Left forelimb (tissue), 1 donor: ENCODE data around the gene EOLA2.
"Not testable (repeated sequence)": the region's sequence is repeated elsewhere in the genome, so short reads cannot be mapped to it uniquely, and the experiment has no call there.

ENCODE experiments used
- DNase-seq: peaks from one replicate; pipeline ENCODE4 v3.0.0-alpha.2; 2018; ENCODE audit warnings: low spot score

EOLA2 gene

DNA sequence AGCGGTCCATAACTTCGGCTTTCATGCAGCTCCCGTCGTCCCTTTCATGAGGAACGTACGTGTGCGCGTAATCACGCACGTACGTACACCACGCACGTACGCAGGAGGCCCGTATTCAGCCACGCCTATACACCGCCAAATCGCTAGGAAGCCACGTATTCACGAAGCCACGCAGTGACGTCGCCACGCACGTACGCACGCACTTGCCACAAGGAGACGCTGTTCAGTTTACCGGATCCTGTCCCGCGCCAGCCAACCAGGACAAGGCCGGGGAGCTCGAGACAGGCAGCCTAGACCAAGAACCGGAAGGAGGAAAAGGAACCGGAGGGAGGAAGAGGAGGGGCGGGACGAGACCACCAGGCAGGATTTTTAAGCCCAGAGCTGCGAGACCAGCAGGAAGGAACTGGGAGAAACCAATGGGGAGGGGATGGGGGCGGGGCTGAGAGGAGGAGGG, at the start of gene EOLA2:
Gene EOLA2 (minus strand): TSS at position 65 of the 454 bp plus-strand sequence. CDS start 4,617 bp downstream, outside the sequence.
- no peak for DNase-seq

DNA sequence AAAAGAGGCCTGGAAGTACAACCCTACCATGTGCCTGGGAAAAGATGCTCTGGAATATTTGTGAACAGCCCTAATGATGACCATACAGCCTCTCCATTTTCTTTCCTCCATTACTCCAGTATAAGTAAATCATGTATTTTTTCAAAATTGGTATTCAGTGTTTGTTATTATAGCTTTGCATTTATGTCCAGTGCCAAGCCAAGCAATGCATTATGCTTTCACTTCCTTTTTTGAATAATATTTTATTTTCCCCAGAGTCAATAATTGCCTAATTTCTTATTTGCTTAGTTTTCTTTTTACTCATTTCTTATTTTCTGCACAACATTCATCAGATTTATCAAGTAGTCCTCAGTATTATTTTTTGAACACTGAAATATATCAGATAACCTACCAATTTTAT, 49.3 kb upstream of the EOLA2 start:
- no peak for DNase-seq

DNA sequence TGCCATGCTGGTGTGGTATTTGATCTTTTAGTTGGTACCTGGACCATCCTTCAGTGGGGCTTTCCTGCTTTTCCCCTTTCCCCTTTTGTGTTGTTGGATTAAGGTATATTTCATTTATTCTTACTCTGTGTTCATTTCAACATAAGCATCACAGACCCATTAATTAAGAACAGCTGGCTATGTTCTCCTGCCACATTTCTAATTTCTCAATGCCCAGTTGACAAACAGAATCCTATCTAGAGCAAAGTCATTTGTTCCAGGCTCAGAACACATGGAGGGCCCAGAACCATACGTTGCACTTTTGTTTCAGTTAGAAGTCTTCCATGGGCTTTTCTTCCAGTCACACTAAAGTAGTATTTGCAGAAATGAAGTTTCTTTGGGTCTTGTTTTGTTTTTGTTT, 46.1 kb upstream of the EOLA2 start:
- no peak for DNase-seq

DNA sequence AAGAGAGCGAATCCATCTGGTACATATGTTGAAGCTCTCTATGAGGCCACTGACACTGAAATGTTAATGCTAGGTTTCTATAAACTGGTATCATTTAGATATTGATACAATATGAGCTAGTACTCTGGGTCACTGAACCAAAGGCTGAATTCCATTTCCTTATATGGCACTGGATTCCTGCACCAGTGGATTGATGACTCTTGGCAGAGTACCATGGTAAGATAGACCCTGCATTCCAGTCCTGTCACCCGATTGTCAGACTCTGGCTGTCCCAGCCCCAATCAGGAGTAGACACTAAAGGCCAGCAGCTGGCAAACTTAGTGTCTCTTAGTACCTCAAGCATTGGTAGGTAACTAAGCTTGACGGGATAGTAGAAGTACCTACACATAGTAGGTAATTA, 44.0 kb upstream of the EOLA2 start:
- DNase-seq: no peak

DNA sequence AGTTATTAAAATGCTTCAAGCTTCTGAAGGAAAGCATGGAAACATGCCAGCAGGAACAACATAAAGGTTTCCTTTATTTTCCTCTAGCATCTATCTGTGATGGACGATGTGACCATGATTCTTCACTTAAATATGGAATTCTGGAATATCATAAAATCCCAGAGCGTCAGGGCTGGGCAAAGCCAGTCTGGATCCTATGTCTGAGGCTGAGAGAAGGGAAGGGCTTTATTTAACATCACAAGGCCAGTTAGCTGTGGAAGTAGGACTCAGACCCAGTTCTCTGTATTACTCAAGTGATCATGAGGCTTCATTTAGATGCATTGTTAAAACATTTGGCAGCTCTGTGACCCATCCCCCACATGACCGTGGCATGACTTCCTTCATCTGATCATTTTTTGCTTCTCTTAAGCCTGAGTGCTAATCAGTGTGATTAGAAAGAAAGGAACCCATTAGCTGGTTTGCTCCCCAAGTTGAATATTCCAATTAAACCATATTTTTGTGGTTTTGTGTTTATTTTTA, 40.9 kb upstream of the EOLA2 start:
- no peak for DNase-seq

DNA sequence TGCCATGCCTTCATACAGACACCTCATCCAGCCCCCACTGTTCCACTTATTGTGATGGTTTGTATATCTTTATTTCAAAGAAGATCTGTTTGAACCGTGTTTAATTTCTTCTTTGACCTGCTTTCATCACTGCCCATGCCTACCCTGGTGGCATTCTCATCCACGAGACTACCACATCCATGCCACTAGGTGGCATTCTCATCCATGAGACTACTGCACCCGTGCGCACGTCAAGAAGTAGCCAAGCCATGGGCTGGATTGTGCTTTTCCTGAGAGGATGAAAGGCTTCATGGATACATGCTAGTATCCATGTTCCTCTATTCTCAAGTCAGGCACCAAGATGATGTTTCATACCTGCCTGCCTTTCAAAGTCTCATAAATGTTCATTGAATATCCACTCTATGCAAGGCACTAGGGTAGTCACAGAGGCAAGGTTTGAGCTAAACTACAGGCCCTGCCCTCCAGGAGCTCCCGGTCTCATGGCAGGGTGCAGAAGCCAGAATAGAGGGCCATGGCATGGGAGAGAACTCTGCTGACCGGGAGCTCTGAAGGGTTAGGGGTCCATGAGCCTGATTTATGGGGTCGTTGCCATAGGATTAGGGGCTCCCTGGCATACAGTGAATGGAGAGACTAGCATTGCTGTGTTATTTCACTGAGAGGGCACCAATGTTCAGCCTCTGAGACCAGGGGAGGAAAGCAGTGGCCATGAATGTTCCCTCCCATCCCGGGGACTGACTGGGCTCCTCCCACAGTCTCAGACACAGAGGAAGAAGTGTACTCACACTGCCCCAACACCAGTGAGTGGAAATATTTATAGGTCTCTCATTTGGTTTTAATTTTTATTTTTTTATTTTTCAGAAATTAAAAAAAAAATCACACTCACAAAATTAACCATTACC, 24.8 kb upstream of the EOLA2 start:
- no peak for DNase-seq

DNA sequence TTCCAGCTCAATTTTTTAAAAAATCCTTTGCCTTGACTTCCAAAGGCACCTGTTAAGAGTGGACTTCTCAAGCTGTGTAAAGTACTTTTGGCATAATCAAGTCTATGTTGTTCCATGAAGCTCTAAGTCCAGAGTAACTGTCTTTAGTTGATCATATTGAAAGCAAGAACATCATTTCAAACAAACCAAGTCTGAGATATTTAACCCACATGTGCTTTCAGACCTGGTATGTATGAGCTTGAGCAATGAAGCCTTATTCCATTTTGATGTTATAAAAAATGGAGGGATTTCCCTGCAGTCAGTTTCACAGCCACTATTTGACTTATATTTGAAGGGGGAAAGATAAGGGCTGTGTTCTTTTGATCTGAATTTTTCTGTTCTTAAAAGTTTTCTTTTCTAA, 23.7 kb upstream of the EOLA2 start:
- DNase-seq: no peak

DNA sequence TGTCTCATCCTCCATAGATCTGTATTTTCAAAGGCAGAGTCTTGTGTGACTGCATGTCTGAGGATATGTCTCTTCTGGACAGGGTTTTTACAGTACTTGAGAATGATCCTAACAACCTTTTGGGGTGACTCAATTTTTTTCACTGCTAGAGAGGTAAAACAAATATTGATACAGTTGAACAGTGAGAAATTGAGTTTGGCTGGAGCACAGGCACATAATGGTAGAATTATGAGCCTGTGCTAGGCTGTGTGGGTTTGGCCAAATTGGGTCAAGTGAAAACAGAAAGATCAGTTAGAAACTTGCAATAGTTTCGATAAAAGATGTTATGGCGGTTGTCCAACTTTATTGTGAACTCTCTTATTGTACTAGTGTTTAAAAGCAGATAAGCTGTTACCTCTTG, 23.3 kb upstream of the EOLA2 start:
- no peak for DNase-seq

DNA sequence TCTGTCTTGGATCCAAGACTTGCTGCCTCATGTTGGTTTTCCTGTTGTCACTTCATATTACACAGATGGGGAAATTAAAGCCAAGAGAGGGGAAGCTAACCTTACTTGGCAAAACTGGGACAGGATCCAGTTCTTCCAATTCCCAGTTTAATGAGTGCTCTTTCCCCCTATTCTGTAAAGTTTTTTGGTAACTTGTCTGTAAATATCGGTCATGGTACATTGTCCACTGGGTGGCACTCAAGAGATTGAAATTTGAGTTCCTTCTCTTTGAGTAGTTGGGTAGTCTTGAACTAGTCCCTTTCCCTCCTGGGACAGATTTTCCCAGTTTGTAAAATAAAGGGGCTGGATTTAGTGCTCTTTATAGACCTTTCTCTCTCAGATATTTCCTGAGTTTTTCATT, 12.4 kb upstream of the EOLA2 start:
- DNase-seq: no peak

DNA sequence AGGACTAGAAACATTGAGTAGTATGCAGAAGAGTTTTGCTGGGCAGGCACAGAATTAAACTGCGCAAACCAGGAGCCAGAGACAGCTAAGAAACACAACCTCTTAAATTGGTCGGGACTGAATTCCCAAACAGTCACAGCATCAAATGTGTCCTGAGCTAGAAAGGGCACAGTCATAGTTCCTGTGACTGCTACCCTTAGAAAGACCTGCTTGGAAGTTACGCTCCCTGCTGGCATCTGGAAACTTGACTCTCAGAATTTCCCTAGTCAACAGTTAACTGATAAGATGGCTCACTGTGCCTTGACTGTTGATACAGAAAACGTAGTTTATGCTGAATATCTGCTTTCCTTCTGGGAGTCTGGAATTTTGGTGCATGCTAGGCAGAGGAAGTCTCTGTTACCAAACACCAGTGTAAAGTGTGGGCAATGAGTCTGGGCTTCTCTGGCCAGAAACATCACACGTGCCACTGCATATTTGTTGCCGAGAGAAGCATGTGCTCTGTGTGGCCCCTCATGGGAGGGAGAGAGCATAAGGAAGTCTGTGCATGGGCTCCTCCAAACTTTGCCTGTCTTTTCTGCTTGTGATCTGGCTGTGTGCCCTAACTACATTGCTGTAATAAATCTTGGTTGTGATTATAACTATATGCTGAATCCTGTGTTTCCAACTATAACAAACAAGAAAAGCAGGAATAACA, 11.6 kb upstream of the EOLA2 start:
- no peak for DNase-seq

DNA sequence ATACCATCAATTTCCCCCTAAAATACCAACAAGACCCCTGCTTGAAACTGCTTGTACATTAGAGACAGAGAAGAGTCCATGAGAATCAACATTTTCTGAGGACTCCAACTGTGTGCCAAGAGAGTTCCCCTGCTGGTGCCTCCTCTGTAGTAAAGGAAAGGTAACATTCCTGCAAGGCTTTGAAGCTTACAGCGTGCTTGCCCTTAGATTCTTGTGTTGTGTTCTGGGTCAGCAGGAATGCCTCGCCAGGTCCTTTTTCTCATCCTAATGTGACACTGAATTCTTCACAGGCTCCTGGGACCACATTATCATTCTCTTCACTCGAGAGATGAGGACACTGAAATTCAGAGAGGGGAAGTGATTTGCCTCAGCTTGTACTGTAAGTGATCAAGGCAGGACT, 9.7 kb upstream of the EOLA2 start:
- DNase-seq: no peak

DNA sequence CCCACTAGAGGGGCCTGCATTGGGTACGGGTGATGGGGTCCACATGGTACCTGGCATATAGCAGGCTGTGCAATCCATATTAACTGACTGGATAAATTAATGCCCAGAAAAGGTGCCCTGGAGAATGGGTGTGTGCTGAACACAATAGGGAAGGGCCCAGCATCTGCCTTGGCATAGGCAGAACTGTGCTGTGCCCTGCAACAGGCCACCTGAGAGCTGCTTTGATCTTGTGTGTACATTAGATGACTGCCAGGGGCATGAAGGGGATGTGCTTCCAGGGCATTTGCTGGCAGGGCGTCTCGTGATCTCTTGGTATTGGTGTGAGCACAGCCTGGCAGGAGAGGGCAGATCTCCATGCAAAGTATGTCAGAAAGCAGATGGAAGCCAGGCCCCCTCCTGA, 8.6 kb upstream of the EOLA2 start:
- DNase-seq: not testable (repeated sequence)

DNA sequence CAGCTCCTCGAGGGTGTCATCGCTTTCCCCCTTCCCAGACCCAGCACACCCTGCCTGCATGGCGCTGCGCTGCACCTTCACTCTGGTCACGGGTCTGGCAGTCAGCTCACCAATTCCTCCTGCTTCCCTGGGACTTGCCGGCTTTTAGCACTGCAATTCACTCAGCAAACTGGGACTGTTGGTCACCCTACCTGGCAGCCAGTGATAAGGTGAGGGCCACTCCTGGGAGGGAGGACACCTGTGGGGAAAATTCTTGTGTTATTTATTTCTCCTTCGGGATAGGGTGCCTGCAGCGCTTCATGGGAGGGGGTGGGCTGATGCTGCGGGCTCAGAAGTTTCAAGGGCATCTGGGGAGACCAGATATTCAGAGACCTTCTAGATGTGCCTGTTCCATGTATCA, 7.5 kb upstream of the EOLA2 start:
- DNase-seq: not testable (repeated sequence)

DNA sequence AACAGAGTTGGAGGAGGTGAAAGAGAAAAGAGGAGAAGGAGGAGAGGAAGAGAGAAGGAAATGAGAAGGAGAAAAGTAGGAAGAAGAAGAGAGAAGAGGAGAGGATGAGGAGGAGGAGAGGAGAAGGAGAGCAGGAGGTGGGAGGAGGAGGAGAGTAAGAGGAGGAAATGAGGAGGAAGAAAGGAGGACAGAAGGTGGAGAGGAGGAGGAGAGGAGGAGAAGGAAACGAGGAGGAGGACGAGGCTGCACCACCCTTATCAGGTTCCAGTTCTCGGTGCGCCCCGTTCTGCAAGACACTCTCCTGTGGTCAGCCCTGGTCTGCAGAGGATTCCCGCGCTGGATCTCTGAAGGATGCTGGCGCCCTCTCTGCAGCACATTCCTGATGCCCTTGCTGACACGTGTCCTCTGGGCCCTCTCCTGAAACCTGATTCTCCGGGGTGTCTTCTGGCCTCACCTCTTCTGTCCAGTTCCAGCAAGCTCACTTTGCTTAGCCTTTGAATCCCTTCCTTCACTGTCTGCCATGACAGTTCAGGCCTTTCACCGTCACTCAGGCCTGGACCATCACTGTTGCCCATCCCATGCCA, 6.9 kb upstream of the EOLA2 start:
- DNase-seq: not testable (repeated sequence)

DNA sequence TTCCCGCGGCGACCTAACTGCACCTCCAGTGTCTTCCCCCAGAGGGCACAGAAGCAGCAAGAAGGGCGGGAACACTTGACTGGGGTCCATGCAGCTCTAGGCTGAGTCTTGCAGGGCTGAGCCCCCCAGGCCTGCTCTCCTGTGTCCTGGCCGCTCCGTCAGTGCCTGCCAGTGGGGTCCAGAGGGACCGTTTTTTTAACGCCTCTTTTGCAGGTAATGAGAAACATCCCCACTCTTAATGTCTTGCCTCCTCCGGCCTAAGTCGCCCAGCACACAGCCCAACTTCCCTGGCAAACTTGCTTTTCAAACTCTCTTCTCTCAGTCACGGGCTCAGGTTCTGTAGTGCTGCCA, 2.4 kb upstream of the EOLA2 start:
- not testable (repeated sequence) for DNase-seq

DNA sequence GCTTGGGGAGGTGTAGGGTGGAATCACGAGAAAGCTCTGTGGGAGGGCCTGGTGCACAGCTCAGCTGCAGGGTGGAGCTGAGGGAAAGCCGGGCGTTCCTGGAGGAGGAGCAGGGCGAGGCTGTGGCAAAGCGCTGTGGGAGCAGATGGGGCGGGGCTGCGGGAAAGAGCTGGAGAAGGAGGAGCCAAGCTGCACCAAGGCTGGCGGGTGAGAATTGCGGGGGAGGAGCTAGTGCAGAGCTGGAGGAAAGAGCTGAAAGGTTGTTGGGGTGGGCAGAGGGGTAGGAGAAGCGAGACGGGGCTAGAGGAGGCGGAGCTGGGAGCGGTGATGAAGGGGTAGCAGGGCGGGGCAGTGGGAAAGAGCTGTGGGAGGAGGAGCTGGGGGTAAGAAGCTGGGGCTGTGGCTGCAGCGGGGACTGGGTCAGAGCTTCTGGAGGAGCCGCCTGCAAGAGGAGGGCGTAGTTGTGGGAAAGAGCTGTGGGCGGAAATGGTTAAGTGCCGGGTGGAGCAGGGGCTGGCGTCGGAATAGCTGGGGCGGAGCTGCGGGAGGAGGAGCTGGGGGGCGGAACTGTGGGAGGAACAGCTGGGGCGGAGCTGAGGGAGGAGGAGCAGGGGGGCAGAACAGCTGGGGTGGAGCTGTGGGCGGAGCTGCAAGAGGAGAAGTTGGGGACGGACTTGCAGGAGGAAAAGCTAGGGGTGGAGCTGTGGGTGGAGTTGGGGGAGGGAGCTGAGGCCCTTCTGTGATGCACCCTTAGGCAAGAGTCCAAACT, 1.8 kb upstream of the EOLA2 start:
- peak; percentile 91 for DNase-seq

DNA sequence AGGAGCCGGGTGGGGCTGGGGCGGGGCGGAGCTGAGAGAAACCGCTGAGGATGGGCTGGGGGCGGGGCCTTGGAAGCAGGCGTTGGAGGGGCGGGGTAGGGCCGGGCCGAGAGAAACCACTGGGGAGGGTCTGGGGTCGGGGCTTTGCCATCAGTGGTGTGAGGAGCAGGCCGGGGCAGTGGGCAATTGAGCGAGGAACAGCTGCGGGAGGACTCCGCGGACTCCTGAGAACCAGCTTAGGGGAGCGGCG, 1.3 kb upstream of the EOLA2 start:
- DNase-seq: no peak

DNA sequence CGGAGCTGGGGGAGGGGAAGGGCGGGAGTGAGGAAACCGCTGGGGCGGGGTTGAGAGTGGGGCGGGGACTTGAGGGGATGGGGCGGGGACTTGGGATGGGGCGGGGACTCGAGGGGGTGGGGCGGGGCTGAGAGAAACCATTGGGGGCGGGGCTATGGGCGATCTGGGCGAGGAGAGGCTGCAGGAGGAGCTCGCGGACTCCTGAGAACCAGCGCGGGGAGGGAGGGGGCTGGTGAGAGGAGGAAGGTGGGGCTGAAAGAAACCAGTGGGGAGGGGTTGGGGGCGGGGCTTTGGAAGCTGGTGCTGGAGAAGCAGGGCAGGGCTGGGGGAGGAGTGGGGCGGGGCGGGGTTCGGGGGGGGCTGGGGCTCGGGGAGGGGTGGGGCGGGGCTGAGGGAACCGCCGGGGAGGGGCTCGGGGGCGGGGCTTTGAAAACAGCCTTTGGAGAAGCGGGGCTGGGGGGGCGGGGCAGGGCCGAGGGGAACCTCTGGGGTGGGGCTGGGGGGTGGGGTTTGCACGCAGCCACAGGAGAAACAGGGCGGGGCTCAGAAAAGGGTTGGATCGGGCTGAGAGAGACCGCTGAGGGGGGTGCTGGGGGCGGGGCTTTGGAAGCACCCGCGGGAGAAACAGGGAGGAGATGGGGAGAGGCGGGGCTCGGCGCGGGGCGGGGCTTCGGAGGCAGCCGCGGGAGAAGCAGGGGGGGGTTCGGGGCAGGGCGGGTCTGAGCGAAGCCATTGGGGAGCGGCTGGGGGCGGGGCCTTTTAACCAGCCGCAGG, 777 bp upstream of the EOLA2 start:
- peak; percentile 93 for DNase-seq

DNA sequence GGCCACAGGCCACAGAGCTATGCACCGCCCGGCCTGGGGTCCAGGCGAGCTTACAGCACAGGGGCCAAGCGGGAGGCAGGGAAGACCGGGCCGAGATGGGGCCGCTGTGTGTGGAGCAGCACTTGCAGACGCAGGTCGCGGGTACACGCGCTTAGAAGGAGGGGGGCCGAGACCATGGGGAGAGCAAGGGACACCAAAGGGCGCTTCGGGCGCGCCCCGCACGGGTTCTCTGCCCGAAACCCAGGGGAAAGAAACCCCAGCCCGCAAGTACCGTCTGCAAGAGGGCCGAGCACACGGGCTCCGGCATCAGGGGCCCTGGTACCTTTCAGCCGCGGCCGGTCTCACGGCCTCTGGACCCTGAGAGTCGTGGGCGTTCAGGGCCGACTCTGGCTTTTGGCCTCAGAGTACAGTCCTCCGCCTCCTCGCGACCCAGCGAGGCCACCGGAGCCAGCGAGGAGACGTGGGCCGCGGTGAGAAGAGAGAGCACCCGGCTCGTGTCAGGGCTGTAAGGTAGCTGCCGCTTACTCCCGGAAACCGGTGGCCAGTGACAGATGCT, 342 bp downstream of the EOLA2 start:
- DNase-seq: no peak

DNA sequence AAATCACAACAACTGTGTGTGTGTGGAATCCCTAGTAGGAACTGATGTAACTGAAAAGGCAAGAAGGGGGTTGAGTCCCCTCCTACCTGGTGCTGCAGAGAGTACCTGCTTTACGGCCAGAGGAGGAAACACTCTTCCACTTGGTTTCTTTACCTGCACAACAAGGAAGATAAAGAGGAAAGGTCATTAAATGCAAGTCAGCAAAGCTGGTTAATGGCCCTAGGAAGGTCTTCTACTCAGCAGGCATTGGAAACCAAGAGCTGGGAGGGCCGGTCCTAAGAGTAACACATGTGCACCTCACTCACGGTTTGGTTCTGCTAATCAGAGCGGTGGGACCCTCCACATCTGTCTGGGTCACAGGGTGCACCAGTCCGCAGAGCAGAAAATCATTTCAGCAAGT, 963 bp downstream of the EOLA2 start:
- not testable (repeated sequence) for DNase-seq

DNA sequence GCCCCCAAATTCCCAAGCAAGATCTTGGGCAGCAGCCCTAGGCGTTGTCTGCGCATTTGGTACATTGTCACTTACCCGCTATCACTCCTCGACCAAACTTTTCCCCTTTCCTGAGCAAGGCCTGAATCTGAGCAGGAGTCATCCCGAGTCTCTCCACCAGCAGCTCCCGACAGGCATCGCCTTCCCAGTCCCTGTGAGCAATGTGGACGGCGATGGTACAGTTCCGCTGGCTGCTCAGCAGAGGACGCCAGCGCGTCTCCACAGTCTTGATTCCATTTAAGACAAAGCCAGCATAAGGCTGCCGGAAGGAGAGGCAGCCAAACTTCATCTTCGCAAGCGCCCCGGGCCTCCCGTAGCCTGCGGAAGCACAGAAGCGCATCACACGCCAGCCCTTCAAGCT, 4.7 kb downstream of the EOLA2 start:
- not testable (repeated sequence) for DNase-seq
